Suprapubic skin (tissue), 4 donors: ENCODE data around the gene ZBTB16. TPM values are rescaled to one million over a fixed set of nuclear protein-coding genes. Genes with fewer than 3 reads are reported as not detected.

Experiments
- DNase-seq, 2 donors: peaks; one replicate each; pipeline ENCODE4 v3.0.0-alpha.2; 2019; ENCODE audit warnings: low spot score in 2 of 2
- H3K27ac ChIP-seq: fragments of 200-600 bp; sonication (generic); one replicate; pipeline ENCODE4 v1.5.1; 2019
- H3K27me3 ChIP-seq: fragments of 200-600 bp; sonication (generic); one replicate; pipeline ENCODE4 v1.5.1; 2019
- H3K36me3 ChIP-seq: fragments of 200-600 bp; sonication (generic); one replicate; pipeline ENCODE4 v1.5.1; 2019
- H3K4me1 ChIP-seq: fragments of 200-600 bp; sonication (generic); one replicate; pipeline ENCODE4 v1.5.1; 2019
- H3K4me3 ChIP-seq: fragments of 200-600 bp; sonication (generic); one replicate; pipeline ENCODE4 v1.5.1; 2019; ENCODE audit warnings: mild to moderate bottlenecking
- H3K9me3 ChIP-seq: fragments of 200-600 bp; sonication (generic); one replicate; pipeline ENCODE4 v1.5.1; 2019
- CTCF ChIP-seq, 2 donors: fragments of 200-600 bp in 1 of 2; fragments of 450-650 bp in 1 of 2; sonication (generic) in 1 of 2; IDR thresholded peaks; one replicate each; pipeline ENCODE4 v1.5.1; 2016 to 2019; ENCODE audit warnings: antibody characterized with exemption in 2 of 2, mild to moderate bottlenecking in 1 of 2, moderate library complexity in 1 of 2
- EP300 ChIP-seq: sonication (generic); formaldehyde crosslinking; IDR thresholded peaks from one replicate; pipeline ENCODE4 v1.6.1; 2017; ENCODE audit warnings: antibody characterized with exemption
- POLR2A ChIP-seq, 2 donors: fragments of 450-650 bp; IDR thresholded peaks; one replicate each; pipeline ENCODE4 v1.6.1; 2017; ENCODE audit warnings: antibody characterized with exemption in 2 of 2, mild to moderate bottlenecking in 2 of 2, moderate library complexity in 2 of 2
- POLR2AphosphoS5 ChIP-seq, 3 donors: sonication (generic); formaldehyde crosslinking; IDR thresholded peaks; one replicate each; pipeline ENCODE4 v1.6.1; 2017; ENCODE audit warnings: antibody characterized with exemption in 3 of 3
- WGBS: methylation state at CpG from one replicate; pipeline ENCODE4 v1.1.5; 2018; 5-methylcytosine and 5-hydroxymethylcytosine counted together
- total RNA-seq, 4 donors: library from RNA; depleted of rRNA; stranded (reverse); fragments of >200 nt; gene quantifications; one replicate each; pipeline ENCODE4 v1.1.0, GENCODE V29; 2016

ZBTB16 gene
- total RNA-seq, 4 donors from 2014 or later = 142 to 474 (median 232) TPM

- H3K9me3 ChIP-seq = no peaks in the 10 kb centered on the region
- no peak overlapping the region for H3K4me3 ChIP-seq
- no peak for DNase-seq
- TF ChIP-seq CTCF (IDR thresholded peaks at IDR 0.05) (no peak), EP300 (no peak), POLR2A (IDR thresholded peaks at IDR 0.05) (no peak), POLR2AphosphoS5 (IDR thresholded peaks at IDR 0.05) (no peak)
- no peaks in the 10 kb centered on the region for H3K36me3 ChIP-seq
- H3K27ac ChIP-seq = no peak overlapping the region
- no peaks in the 10 kb centered on the region for H3K27me3 ChIP-seq
- 75% methylated on average over 7 of the region's 7 CpGs for WGBS
- H3K4me1 ChIP-seq = peaks cover 28% of the 10 kb centered on the region
Observed at GRCh38 chr11:114284914-114285313, 225.4 kb downstream of the ZBTB16 start.

- no peaks in the 10 kb centered on the region for H3K36me3 ChIP-seq
- no peak for DNase-seq
- H3K9me3 ChIP-seq = no peaks in the 10 kb centered on the region
- TF ChIP-seq POLR2AphosphoS5 (IDR thresholded peaks at IDR 0.05) = no peak
- H3K27me3 ChIP-seq = no peaks in the 10 kb centered on the region
- no peak overlapping the region for H3K4me3 ChIP-seq
- H3K4me1 ChIP-seq = peaks cover 22% of the 10 kb centered on the region
- H3K27ac ChIP-seq = no peak overlapping the region
- WGBS = 67% methylated on average over 3 of the region's 3 CpGs
Observed at GRCh38 chr11:114285599-114285998, 226.1 kb downstream of the ZBTB16 start.

- no peaks in the 10 kb centered on the region for H3K27me3 ChIP-seq
- 93% methylated on average over 3 of the region's 3 CpGs for WGBS
- H3K27ac ChIP-seq = no peak overlapping the region
- no peaks in the 10 kb centered on the region for H3K36me3 ChIP-seq
- H3K4me1 ChIP-seq = peaks cover 19% of the 10 kb centered on the region
- no peak for DNase-seq
- H3K4me3 ChIP-seq = no peak overlapping the region
- TF ChIP-seq CTCF (IDR thresholded peaks at IDR 0.05) (no peak), POLR2AphosphoS5 (IDR thresholded peaks at IDR 0.05) (no peak), POLR2A (IDR thresholded peaks at IDR 0.05) (no peak), EP300 (no peak)
- H3K9me3 ChIP-seq = no peaks in the 10 kb centered on the region
Observed at GRCh38 chr11:114286229-114286628, 226.7 kb downstream of the ZBTB16 start.

- DNase-seq = no peak
- Histone ChIP-seq H3K27me3 (no peaks in the 10 kb centered on the region), H3K4me1 (peaks cover 20% of the 10 kb centered on the region), H3K27ac (no peak overlapping the region), H3K36me3 (no peaks in the 10 kb centered on the region), H3K9me3 (no peaks in the 10 kb centered on the region), H3K4me3 (no peak overlapping the region)
- 81% methylated on average over 2 of the region's 2 CpGs for WGBS
- TF ChIP-seq CTCF (IDR thresholded peaks at IDR 0.05) (no peak), POLR2A (IDR thresholded peaks at IDR 0.05) (no peak), EP300 (no peak), POLR2AphosphoS5 (IDR thresholded peaks at IDR 0.05) (no peak)
Observed at GRCh38 chr11:114287154-114287553, 227.6 kb downstream of the ZBTB16 start.

- no peaks in the 10 kb centered on the region for H3K9me3 ChIP-seq
- no peaks in the 10 kb centered on the region for H3K36me3 ChIP-seq
- 68% methylated on average over 2 of the region's 2 CpGs for WGBS
- TF ChIP-seq EP300 = no peak
- no peak for TF ChIP-seq POLR2AphosphoS5 (IDR thresholded peaks at IDR 0.05)
- TF ChIP-seq POLR2A (IDR thresholded peaks at IDR 0.05) = no peak
- no peak for TF ChIP-seq CTCF (IDR thresholded peaks at IDR 0.05)
- no peak for DNase-seq
- no peak overlapping the region for H3K27ac ChIP-seq
- no peaks in the 10 kb centered on the region for H3K27me3 ChIP-seq
- no peak overlapping the region for H3K4me3 ChIP-seq
- peaks cover 29% of the 10 kb centered on the region for H3K4me1 ChIP-seq
Observed at GRCh38 chr11:114288136-114288535, 228.6 kb downstream of the ZBTB16 start.

GRCh38 chr11:114289779-114290178, 230.3 kb downstream of the ZBTB16 start:
- WGBS = 87% methylated on average over 5 of the region's 5 CpGs
- no peak for TF ChIP-seq CTCF (IDR thresholded peaks at IDR 0.05)
- TF ChIP-seq POLR2AphosphoS5 (IDR thresholded peaks at IDR 0.05) = no peak
- no peak for TF ChIP-seq EP300
- TF ChIP-seq POLR2A (IDR thresholded peaks at IDR 0.05) = no peak

More at GRCh38 chr11:114289779-114290178, 230.3 kb downstream of the ZBTB16 start:
- DNase-seq = no peak
- Histone ChIP-seq H3K9me3 (no peaks in the 10 kb centered on the region), H3K4me1 (peaks cover 29% of the 10 kb centered on the region), H3K27me3 (no peaks in the 10 kb centered on the region), H3K27ac (no peak overlapping the region), H3K4me3 (no peak overlapping the region), H3K36me3 (no peaks in the 10 kb centered on the region)
